HG02884 (cell line): ENCODE measurements around the gene MOGAT3.

Source experiments
- ATAC-seq: cut with Tn5 transposase; IDR thresholded peaks from one replicate; pipeline ENCODE4 v1.9.1; 2021; ENCODE audit warnings: mild to moderate bottlenecking, moderate library complexity; ENCODE audit not compliant: unreplicated experiment

MOGAT3 gene, protein sequence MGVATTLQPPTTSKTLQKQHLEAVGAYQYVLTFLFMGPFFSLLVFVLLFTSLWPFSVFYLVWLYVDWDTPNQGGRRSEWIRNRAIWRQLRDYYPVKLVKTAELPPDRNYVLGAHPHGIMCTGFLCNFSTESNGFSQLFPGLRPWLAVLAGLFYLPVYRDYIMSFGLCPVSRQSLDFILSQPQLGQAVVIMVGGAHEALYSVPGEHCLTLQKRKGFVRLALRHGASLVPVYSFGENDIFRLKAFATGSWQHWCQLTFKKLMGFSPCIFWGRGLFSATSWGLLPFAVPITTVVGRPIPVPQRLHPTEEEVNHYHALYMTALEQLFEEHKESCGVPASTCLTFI

DNA sequence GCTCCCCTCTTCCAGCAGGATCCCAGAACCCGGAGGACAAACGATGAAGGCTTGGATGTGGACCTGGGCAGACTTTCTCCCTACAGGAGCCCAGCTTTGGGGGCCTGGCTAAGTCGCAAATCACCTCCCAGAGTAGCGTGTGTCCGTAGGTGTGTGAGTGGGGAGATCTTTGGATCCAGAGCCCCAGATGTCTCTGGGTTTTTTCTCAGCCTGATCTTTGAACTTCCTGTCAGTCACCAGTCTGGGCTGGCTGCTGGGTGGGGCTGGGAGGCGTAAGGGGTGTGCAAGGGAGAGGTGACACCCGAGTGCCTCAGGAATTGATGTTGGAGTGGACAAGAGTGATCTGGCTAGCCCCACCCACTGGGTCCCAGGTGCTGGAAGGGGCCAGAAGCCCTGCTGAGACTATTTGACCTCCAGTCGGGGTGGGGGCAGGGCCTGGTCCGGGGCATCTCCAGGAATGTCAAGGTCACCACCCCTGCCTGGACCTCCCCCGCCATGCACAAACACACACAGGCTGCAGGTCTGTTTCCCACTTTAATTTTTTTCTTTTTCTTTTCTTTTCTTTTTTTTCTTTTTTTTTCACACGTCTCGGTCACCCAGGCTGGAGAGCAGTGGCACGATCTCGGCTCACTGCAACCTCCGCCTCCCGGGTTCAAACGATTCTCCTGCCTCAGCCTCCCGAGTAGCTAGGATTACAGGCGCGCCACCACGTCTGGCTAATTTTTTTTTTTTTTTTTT lies at the start of gene MOGAT3:
TSS of gene MOGAT3 (minus strand) at position 175 of the 738 bp plus-strand sequence. CDS start 182 bp downstream, outside the sequence.
- no peak for ATAC-seq

DNA sequence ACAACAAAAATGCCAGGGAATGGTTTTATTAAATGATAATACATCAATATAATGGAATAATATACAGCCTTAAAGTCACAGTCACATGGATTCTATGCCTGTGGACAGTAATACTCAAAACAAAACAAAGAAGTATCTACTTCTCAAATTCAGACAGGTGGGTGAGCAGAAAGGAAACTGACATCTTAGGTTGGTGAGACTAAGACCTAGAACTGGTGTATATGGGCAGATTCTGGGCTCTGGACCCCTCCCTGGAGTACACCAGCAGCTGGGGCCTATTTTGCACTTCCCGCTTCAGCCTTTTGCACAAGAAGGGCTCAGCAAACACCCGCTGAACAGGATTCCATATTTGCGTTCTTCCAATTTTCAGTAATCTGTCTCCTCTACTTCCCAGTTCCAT lies 49.5 kb upstream of the MOGAT3 start:
- no peak for ATAC-seq

DNA sequence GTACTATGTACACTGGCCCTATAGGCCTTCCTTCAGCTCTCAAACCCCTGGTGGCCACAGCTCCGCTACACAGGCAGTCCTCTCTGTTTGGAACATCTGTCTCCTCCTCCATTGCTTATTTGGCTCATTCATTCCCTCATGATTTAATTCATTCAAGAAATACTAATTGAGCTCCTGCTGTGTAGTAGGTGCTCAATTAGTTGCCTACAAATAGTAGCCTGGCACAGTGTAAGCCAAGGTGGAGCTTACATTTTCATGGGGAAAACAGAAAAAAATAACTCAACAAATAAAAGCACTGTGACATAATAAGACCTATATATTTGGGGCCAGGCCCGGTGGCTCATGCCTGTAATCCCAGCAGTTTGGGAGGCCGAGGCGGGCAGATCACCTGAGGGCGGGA lies 47.4 kb upstream of the MOGAT3 start:
- no peak for ATAC-seq

DNA sequence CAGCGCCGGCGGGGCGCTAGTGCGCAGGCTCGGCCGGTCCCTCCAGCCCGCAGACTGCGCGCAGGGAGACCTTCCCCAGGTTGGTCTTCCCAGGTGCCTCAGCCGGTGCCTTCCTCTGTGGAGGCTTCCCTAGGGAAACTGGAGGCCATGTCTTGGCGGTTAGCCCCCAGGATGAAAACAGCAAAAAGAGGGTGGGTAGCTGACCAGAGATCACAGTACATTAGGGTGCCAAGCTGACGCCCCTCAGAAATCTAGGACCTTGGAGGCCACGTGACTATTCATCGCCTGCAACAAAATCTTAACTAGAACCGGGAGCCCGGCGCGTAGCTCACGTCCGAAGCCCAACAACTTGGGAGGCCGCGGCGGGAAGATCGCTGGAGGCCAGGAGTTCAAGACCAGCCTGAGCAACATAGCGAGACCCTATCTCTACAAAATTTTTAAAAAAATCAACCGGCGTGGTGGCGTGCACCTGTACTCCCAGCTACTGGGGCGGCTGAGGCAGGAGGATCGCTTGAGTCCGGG lies 44.4 kb upstream of the MOGAT3 start:
- ATAC-seq = no peak

DNA sequence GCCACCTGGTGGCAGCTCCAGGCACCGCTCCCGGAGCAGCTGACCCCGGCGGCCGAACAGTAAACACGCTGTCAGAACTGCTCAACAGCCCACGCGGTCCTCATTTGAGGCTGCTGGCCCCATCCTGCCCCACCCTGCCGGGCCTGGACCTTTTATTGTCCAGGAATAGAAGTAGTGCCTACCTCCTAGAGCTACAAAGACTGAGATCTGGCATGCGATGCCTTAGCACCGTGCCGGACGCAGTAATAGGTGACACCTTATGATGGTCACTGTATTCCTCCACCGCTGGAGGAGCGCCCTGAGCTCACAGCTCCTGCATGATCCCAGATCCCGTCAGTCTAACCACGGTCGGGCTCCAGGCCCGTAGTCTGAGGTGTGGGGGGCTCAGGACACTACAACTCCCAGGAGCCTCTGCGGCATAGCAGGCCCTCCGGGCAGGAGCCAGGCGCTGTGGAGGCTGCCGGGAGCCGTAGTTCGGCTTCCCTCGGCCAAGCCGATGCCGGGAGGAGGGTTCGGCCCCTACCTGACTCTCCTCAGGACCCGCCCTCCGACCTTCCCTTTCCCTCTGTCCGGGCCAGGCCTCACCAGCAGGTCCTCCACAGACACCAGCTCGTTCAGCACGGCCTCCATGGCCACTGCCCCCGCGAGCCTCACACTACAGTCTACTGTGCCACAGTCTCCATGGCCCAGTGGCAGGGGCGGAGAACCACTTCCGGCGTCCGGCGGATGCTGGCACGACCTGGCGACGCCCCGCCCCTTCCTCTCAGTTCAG lies 43.7 kb upstream of the MOGAT3 start, which contains the start of gene FIS1:
TSS of gene FIS1 (minus strand) at position 707 of the 772 bp plus-strand sequence. CDS start at position 630, 77 bp downstream.
- ATAC-seq = peak; percentile 89

DNA sequence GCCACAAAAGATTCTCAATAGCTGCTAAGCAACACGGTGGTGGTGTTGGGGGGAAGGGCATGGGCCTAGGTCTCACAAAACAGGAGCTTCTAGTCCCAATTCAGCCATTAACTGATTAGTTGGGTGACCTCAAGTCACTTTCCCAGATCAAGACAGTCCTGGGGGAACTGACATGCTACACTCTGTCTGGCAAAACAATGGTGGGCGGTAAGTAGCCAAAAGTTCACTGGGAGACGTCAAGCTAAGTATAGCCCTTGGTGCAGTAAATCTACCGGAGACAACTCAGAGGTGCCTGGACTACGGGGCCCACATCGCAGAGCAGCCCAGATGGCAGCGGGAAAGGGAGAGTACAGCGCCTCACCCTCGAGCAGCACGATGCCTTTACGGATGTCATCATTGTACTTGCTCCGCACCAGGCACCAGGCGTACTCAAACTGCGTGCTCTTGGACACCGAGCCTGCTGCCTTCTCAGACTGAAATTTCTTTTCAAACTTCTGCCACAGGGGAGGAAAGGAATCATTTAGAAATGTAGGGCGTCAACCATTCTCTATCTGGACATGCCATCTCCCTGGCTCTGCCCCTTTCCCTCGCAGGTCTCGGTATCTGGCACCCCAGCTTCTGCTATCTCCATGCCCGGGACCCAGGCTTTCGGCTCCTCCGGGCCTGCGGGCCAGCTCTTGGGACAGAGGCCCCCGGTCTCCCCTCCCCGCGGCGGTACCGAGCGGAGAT lies 43.0 kb upstream of the MOGAT3 start:
- no peak for ATAC-seq

DNA sequence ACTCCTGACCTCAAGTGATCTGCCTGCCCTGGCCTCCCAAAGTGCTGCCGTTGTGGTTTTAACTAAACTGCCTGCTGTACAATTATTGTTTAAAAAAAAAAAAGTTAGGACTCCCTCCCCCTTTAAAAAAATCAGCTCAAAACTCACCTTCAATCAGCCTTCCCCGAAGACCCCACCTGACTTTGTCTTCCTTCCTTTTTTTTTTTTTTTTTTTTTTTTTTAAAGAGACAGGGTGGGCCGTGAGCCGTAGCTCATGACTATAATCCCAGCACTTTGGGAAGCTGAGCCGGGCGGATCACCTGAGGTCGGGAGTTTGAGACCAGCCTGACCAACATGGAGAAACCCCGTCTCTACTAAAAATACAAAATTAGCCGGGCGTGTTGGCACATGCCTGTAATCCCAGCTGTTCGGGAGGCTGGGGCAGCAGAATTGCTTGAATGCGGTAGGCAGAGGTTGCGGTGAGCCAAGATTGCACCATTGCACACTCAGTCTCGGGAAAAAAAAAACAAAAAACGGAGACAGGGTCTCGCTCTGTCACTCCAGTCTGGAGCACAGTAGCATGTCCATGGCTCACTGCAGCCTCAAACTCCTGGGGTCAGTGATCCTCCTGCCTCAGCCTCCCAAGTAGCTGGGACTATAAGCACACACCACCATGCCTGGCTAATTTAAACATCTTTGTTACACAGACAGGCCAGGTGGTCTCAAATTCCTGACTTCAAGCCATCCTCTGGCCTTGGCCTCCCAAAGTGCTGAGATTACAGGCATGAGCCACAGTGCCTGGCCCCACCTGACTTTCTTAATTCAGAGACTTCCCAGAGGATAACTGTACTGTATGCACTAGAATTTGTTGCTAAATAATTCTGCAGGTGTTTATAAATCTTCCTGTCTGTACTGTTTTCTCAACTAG lies 40.9 kb upstream of the MOGAT3 start:
- no peak for ATAC-seq

DNA sequence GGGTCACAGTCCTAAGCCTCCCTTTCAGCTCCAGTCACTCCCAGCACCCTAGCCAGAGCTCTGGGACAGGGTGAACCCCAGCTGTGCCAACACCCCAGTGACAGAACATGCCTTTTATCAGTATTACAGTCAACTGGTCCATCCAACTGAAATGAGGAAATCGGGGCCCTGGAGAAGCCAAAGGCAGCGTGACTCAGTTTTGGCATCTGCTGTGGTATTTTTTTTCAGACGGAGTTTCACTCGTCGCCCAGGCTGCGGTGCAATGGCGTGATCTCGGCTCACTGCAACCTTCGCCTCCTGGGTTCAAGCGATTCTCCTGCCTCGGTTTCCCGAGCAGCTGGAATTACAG lies 40.2 kb upstream of the MOGAT3 start:
- no peak for ATAC-seq

DNA sequence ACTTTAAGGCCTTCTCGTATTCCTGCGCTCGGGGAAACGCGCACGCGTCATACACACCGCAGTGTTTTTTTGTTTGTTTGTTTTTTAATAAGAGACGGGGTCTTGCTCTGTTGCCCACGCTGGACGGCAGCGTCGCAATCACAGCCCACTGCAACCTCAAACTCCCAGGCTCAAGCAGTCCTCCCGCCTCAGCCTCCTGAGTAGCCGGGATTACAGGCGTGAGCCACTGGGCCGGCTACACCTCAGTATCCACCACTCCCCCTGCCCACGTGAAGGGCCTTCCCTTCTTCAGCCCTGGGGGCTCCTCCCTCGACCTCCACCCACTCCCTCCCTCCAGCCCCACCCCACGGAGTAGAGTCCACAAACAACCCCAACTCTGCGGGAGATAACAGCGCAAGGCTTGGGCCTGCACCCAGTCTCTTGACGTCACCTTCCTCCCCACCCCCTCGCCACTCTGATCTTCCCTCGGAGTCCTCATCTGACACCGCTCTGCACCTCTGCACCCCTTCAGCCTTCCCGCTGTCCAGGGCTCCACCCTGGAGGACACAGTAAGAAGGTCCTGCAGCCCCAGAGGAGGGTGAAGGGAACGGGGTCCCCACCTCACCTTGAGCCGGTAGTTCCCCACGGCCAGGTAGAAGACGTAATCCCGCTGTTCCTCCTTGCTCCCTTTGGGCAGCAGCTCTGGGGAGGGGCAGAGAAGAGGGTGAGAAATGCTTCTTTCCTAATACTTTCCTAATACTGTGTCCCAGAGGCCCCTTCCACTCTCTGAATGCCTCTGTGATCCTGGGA lies 39.6 kb upstream of the MOGAT3 start:
- no peak for ATAC-seq

DNA sequence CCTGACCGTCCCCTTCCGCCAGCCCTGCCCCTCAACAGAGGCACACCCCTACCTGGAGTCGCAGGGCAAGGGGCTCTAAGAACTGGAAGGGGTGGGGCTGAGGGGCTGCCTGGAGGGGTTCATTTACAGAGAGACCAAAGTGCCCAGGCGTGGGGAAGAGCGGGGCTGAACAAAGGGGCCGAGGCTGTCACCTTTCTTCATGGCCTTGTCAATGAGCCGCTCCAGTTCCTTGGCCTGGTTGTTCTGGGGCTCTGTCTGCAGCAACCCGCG lies 39.0 kb upstream of the MOGAT3 start:
- no peak for ATAC-seq

DNA sequence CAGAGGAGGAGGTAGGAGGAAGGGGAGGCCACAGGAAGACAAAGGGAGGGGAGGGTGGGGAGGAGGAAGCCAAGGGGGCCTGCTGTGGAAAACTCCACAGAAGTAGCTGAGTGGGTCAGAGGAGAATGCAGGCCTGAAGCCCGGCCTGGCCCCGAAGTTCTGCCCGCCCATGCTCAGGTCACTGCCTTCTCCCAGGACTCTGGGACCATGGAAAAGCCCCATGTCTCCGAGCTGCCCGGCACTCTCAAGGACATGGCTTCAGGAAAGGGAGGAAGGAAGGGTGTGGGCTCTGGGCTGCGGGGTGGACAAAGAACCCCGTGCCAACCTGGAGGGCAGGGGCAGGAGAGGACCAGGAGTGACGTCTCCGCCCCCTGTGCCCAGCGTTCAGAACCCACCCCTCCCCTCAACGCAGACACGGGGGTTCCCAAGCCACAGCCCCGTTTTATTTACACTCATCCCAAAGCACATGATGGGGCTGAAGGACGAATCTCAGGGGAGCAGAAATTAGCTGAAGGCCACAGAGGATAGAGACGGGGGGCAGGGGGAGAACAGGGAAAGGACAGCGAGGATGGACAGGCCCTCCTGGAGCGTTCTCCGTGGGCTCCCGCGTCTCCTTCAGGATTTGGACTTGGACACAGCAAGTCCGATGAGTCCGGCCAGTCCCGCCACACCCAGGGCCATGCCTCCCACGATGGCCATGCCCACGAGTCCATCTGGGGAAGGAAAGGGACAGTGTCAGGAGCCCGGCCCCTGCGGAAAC lies 38.5 kb upstream of the MOGAT3 start:
- no peak for ATAC-seq

DNA sequence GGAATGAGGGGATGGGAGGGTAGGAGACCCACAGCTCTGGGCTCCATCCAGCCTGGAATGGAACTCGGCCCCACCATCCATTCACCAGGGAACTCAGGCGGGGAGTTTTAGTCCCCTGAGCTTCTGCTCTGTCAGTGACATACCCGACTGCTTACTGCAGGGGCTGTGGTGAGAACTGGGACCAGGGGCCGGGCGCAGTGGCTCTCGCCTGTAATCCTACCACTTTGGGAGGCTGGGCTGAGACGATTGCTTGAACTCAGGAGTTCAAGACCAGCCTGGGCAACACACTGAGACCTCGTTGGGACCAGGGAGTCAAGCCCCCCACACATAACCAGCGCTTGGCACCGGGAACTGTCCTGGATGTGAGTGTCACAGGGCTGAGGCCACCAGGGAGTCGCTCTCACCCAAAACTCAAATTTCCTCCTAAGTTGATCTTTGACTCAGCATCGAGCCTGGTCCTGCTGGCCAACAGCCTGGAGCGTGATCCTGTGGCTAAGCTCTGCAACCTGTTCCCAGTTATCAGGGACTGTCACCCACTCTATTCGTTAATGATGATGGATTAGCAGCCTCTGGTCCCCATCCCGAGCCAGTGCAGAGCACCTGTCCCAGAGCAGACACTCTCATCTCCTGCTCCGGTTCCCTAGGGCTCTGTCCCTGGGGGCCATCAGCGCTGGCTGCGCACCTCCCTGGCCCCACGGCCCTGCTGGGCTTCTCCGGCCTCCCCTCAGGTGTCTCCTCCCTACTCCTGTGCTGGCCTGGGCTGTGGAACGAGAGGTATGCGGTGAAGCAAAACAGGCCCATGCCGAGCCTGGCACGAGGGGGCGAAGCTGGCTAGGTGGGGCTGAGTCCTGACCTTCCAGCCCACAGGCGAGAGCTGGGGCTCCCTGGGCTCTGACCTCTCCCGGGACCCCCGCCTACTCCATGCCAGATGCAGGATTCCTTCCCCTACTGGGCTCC lies 37.7 kb upstream of the MOGAT3 start:
- no peak for ATAC-seq

DNA sequence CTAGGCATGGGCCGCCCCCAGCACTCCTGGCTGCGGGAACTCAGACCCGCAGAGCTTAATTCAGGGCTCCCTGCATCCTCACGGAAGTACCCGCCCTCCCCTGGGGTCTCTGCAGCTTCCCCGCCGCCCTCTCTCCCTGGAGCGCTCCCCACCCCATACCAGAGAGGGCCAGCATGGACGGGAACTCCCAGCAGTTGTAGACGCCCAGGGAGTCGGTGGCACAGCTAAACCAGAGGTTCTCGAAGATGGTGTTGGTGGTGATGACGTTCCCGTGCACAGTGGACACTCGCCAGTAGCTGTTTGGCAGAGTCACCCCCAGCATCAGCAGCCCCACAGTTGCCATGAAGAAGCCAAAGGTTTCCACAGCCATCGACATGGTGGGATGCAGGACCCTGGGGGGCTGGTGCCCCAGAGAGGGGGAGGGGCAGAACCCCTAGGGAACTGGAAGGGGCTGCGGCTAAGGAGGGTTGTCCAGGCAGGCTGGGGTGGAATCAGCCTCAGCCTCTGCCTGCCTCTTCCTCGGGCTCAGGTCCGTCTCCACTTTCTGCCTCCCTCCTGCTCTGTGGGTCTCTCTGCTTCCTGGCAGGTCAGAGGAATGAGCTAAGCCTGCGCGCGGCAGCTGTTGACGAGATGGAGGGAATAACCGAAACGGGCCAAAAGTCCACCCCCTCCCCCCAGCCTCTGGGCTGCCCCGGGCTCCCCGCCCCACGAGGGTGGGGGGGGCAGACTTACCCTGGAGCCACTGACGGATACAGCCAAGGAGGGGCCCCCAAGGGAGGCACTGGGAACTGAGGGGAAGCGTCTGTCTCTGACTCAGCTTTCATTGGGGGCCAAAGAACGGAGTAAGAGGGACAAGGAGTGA lies 36.6 kb upstream of the MOGAT3 start, which contains the start of gene CLDN15:
TSS of gene CLDN15 (minus strand) at position 597 of the 862 bp plus-strand sequence. CDS start at position 376, 221 bp downstream.
- no peak for ATAC-seq

DNA sequence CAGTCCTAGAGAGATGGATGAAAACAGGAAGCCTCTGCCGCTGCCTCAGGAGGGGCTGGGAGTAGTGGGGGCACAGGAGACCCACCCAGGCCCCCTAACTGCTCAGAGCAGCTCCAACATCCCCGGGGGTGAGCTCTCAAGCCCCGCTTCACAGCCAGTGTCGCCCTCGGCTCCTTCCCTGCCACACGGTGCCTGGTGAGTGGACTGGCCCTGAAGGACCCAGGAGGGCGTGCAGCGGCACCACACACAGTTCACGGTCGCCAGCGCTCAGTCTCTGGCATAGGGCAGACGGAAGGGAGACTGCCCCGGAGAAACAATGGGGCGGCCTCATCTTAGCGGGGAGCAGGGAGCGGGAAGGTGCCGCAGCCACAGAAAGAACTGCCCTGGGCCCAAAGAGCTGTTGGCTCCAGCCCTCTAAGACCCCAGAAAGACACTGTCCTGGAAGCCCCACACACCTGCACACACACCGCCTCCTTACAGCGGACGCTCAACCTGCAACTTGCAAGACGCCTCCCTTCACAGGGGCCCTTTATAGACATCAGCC lies 35.5 kb upstream of the MOGAT3 start:
- no peak for ATAC-seq

DNA sequence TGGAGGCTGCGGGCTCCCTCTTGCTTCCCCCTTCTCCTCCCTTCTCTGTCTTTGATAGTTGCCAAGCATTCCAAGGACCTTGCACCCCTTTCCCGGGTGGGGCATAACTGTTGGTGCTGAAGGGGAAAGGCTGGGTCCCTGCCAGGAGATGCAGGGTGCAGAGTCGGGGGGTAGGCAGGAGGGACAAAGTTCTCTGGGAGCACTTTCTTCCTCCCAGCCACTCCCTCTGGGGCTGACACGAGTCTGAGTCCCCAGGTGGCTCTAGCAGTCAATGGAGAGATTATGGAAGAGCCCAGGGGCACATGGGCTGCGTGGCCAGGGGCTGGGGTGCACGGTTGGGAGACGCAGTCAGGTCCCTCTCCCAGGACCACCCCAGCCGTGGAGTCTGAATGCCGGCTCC lies 34.7 kb upstream of the MOGAT3 start:
- ATAC-seq = no peak

DNA sequence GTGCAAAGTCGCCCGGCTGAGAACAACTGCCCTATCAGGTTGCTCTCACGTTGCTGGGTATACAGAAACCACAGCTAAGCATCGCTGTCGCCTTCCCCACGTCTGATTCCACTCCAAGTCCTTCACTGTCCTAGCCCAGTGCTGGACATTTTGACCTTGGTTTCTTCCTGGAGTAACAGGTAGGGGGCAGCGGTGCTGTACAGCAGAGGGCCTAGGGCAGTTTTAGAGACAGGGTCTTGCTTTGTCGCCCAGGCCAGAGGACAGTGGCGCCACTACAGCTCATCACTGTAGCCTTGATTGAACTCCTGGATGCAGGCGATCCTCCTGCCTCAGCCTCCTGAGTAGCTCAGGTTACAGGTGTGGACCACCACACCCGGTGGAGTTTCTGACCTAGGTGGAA lies 34.2 kb upstream of the MOGAT3 start:
- no peak for ATAC-seq
